PC-3 (cell line): Measurements from ENCODE around the gene LIN9. TPM values are rescaled to one million over a fixed set of nuclear protein-coding genes. Genes with fewer than 3 reads are reported as not detected.

Source experiments
- ATAC-seq: fragments of 200-7000 bp; cut with Tn5 transposase; 2 replicates; pipeline ENCODE4 v1.9.1; 2020; ENCODE audit warnings: mild to moderate bottlenecking, moderate library complexity
- BruUV-seq: library from RNA; stranded (reverse); fragments of 400-500 nt; replicated peaks from 2 replicates; lab custom pipeline; 2021; lab: Mats Ljungman, UMichigan
- CTCF ChIA-PET: fragments of 300-600 bp; sonication (Branson Sonifier 250); formaldehyde crosslinking; loops from one replicate; lab custom pipeline; 2022; ENCODE audit warnings: antibody characterized with exemption; lab: Charles Lee
- POLR2A ChIA-PET: fragments of 300-600 bp; sonication (Branson Sonifier 250); formaldehyde crosslinking; loops from one replicate; lab custom pipeline; 2022; ENCODE audit warnings: antibody characterized with exemption; ENCODE audit not compliant: unreplicated experiment; lab: Charles Lee
- DNase-seq: peaks from one replicate; pipeline ENCODE4 v3.0.0-alpha.2; 2015
- H2AFZ ChIP-seq: fragments of 300-600 bp; sonication (generic); 2 replicates; pipeline ENCODE4 v1.6.0; 2016; ENCODE audit warnings: antibody characterized with exemption, low read length
- H3F3A ChIP-seq: fragments of 300-600 bp; sonication (generic); one replicate; pipeline ENCODE4 v1.6.0; 2017; ENCODE audit warnings: antibody characterized with exemption, low read length, control low read depth, mild to moderate bottlenecking; ENCODE audit not compliant: unreplicated experiment
- H3K27ac ChIP-seq: fragments of 300-600 bp; sonication (generic); 2 replicates; pipeline ENCODE4 v1.5.1; 2016; ENCODE audit warnings: mild to moderate bottlenecking, low read length
- H3K27me3 ChIP-seq: fragments of 300-600 bp; sonication (generic); 2 replicates; pipeline ENCODE4 v1.6.1; 2016; ENCODE audit warnings: low read length, mixed read lengths
- H3K36me3 ChIP-seq: fragments of 300-600 bp; sonication (generic); 2 replicates; pipeline ENCODE4 v1.6.1; 2016; ENCODE audit warnings: low read depth, mixed run types, low read length, mixed read lengths
- H3K4me1 ChIP-seq: fragments of 300-600 bp; sonication (generic); 2 replicates; pipeline ENCODE4 v1.5.1; 2016; ENCODE audit warnings: low read length; ENCODE audit not compliant: insufficient read depth
- H3K4me2 ChIP-seq: fragments of 300-600 bp; sonication (generic); 2 replicates; pipeline ENCODE4 v1.6.0; 2016; ENCODE audit warnings: low read length
- H3K4me3 ChIP-seq: fragments of 300-600 bp; sonication (generic); 2 replicates; pipeline ENCODE4 v1.5.1; 2016; ENCODE audit warnings: mild to moderate bottlenecking, low read length, mixed read lengths
- H3K79me2 ChIP-seq: fragments of 300-600 bp; sonication (generic); 2 replicates; pipeline ENCODE4 v1.6.1; 2017; ENCODE audit warnings: low read length, mixed read lengths
- H3K9ac ChIP-seq: fragments of 300-600 bp; sonication (generic); 2 replicates; pipeline ENCODE4 v1.6.0; 2016; ENCODE audit warnings: mild to moderate bottlenecking, low read length
- H3K9me2 ChIP-seq: fragments of 300-600 bp; sonication (generic); replicated peaks from 2 replicates; pipeline ENCODE4 v1.6.1; 2016; ENCODE audit warnings: mixed run types, low read length, mixed read lengths
- H3K9me3 ChIP-seq: fragments of 300-600 bp; sonication (generic); 2 replicates; pipeline ENCODE4 v1.6.1; 2016; ENCODE audit warnings: low read length, mixed read lengths
- H4K20me1 ChIP-seq: fragments of 300-600 bp; sonication (generic); 2 replicates; pipeline ENCODE4 v1.6.1; 2016; ENCODE audit warnings: low read length, mixed read lengths
- EZH2 ChIP-seq: fragments of 300-600 bp; sonication (generic); IDR thresholded peaks from one replicate; pipeline ENCODE4 v1.6.1; 2017; ENCODE audit warnings: antibody characterized with exemption, mild to moderate bottlenecking, low read length; ENCODE audit not compliant: unreplicated experiment
- EZH2phosphoT487 ChIP-seq: fragments of 300-600 bp; sonication (generic); IDR thresholded peaks from 2 replicates; pipeline ENCODE4 v1.6.1; 2018; ENCODE audit warnings: mild to moderate bottlenecking, antibody characterized with exemption, low read length, borderline replicate concordance
- intact Hi-C: fragments of 100-400 bp; cut with micrococcal nuclease; formaldehyde crosslinking; loops from 2 replicates; pipeline ENCODE4 v1.9.0; 2023
- total RNA-seq: library from RNA; depleted of rRNA; stranded (reverse); fragments of >200 nt; gene quantifications from 2 replicates; pipeline ENCODE4 v1.2.3, GENCODE V29; 2014
- TF ChIP-seq, protein P1 (sequence below): fragments of 300-600 bp; sonication (generic); conservative IDR thresholded peaks from 2 replicates; pipeline ENCODE4 v1.5.1; 2017; ENCODE audit warnings: antibody characterized with exemption, low read depth, mild to moderate bottlenecking, low read length

Gene LIN9
- total RNA-seq, 1 experiment from 2014 or later = 25.3 TPM

DNA sequence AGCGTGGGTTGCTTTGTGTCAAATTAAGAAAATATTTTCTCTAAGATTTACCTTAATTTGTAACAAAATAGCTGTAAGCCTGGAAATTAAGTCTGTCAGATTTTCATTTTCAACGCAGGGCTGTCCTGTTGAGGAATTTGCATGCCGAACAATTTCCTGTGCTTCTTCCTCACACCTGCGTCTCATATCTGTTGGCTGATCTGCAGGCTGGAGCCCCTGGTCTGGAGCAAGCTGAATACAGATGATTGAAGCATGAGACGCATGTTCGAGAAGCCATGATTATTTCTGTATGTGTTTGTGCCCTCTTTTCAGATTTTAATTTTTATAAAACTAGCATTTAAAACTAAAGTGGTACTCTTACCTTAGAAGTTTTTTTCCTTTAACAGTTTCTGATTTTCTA, 75.7 kb downstream of the LIN9 start:
- no peak overlapping the region for H3K4me2 ChIP-seq
- no peaks in the 10 kb centered on the region for H4K20me1 ChIP-seq
- no peak for DNase-seq
- CTCF ChIA-PET = no interaction called here
- no TSS peak for BruUV-seq
- peaks cover 45% of the 10 kb centered on the region for H3K36me3 ChIP-seq
- H3K79me2 ChIP-seq = no peaks in the 10 kb centered on the region
- H3K9ac ChIP-seq = no peak overlapping the region
- H2AFZ ChIP-seq = no peak overlapping the region
- ATAC-seq = no peak
- no peaks in the 10 kb centered on the region for H3K9me3 ChIP-seq
- intact Hi-C loops = no loop called here
- no peaks in the 10 kb centered on the region for H3F3A ChIP-seq
- H3K27ac ChIP-seq = no peak overlapping the region
- no peaks in the 10 kb centered on the region for H3K4me1 ChIP-seq
- no peak overlapping the region for H3K4me3 ChIP-seq
- H3K27me3 ChIP-seq = no peaks in the 10 kb centered on the region
- no peaks in the 10 kb centered on the region for H3K9me2 ChIP-seq
- POLR2A ChIA-PET = no interaction called here
- TF ChIP-seq EZH2phosphoT487 = no peak
- no peak for TF ChIP-seq EZH2
- TF ChIP-seq, protein P1, sequence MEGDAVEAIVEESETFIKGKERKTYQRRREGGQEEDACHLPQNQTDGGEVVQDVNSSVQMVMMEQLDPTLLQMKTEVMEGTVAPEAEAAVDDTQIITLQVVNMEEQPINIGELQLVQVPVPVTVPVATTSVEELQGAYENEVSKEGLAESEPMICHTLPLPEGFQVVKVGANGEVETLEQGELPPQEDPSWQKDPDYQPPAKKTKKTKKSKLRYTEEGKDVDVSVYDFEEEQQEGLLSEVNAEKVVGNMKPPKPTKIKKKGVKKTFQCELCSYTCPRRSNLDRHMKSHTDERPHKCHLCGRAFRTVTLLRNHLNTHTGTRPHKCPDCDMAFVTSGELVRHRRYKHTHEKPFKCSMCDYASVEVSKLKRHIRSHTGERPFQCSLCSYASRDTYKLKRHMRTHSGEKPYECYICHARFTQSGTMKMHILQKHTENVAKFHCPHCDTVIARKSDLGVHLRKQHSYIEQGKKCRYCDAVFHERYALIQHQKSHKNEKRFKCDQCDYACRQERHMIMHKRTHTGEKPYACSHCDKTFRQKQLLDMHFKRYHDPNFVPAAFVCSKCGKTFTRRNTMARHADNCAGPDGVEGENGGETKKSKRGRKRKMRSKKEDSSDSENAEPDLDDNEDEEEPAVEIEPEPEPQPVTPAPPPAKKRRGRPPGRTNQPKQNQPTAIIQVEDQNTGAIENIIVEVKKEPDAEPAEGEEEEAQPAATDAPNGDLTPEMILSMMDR = no peak

DNA sequence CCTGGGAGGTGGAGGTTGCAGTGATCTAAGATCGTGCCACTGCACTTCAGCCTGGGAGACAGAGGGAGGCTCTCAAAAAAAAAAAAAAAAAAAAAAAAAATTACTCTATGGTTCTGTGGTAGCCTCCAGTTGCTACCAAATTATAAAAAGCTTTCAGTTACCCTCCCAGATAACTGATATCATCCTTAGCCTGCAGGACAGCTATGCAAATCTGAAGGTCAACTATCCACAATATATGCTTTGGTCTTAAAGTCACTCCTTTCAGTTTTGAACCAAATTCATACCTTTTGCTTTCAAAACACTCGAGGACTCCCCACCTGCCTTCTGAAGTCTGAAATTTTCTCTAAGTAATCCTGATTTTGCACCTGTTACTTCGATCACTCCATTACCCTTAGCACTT, 82.4 kb downstream of the LIN9 start:
- Histone ChIP-seq H3K4me2 (no peak overlapping the region), H3K79me2 (no peaks in the 10 kb centered on the region), H4K20me1 (no peaks in the 10 kb centered on the region), H3K9me2 (no peaks in the 10 kb centered on the region), H3K27me3 (no peaks in the 10 kb centered on the region), H3K27ac (no peak overlapping the region), H3K36me3 (peaks cover 9% of the 10 kb centered on the region), H3K9ac (no peak overlapping the region), H3K4me1 (no peaks in the 10 kb centered on the region), H3K9me3 (no peaks in the 10 kb centered on the region), H3K4me3 (no peak overlapping the region), H3F3A (no peaks in the 10 kb centered on the region), H2AFZ (no peak overlapping the region)
- DNase-seq (no peak), ATAC-seq (no peak)
- TF ChIP-seq EZH2phosphoT487 = no peak
- TF ChIP-seq EZH2 = no peak
- intact Hi-C loops = no loop called here
- BruUV-seq = no TSS peak
- CTCF ChIA-PET = no interaction called here
- POLR2A ChIA-PET = no interaction called here

DNA sequence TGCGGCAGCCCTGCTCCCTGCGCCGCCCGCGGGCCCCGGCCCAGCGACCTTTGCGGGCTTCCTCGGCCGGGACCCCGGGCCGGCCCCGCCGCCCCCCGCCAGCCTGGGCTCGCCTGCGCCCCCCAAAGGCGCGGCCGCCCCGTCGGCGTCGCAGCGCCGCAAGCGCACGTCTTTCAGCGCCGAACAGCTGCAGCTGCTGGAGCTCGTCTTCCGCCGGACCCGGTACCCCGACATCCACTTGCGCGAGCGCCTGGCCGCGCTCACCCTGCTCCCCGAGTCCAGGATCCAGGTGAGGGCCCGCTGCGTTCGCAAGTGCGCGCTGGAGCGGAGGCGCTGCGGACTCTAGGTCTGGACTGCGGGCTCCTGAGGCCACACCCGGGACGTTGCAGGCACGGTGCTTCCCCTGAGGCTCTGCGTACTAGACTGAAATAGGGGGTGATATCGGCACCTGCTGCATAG, 85.1 kb downstream of the LIN9 start:
- TF ChIP-seq EZH2phosphoT487 (no peak), EZH2 (no peak)
- TF ChIP-seq, protein P1 = no peak
- ChIA-PET CTCF (no interaction called here), POLR2A (no interaction called here)
- Histone ChIP-seq H3K9ac (no peak overlapping the region), H3K27ac (no peak overlapping the region), H2AFZ (no peak overlapping the region), H3K4me2 (no peak overlapping the region), H3F3A (no peaks in the 10 kb centered on the region), H3K4me3 (no peak overlapping the region), H3K9me3 (no peaks in the 10 kb centered on the region), H3K4me1 (no peaks in the 10 kb centered on the region), H3K36me3 (no peaks in the 10 kb centered on the region), H3K9me2 (no peaks in the 10 kb centered on the region), H3K27me3 (no peaks in the 10 kb centered on the region), H3K79me2 (no peaks in the 10 kb centered on the region), H4K20me1 (no peaks in the 10 kb centered on the region)
- no TSS peak for BruUV-seq
- DNase-seq (no peak), ATAC-seq (no peak)
- intact Hi-C loops = no loop called here
